HG03342 (cell line): ENCODE data around the gene HINFP.
"Not testable (repeated sequence)": the region's sequence is repeated elsewhere in the genome, so short reads cannot be mapped to it uniquely, and the experiment has no call there.

Source experiments
- ATAC-seq: cut with Tn5 transposase; IDR thresholded peaks from one replicate; pipeline ENCODE4 v1.9.1; 2021; ENCODE audit warnings: mild to moderate bottlenecking, moderate library complexity; ENCODE audit not compliant: unreplicated experiment

The HINFP gene

DNA sequence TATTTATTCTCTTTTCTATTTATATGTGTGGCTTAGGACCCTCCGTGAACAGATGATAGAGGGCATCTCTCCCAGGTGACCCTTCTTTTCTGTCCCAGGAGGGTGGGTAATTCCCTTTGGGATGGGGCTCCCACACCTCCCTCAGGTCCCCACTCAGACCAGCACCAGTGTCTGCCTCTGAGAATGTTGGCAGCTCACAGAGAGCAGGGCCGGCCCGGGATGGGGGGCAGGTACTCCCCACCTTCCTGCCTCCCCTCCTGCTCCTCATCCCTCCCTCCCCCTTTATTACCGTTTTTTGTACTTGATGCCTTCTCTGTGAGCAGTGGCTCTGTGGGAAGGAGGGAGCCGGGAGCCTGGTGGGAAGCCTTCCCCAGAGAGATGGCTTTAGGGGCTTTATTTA, 4.8 kb upstream of the HINFP start:
- no peak for ATAC-seq

DNA sequence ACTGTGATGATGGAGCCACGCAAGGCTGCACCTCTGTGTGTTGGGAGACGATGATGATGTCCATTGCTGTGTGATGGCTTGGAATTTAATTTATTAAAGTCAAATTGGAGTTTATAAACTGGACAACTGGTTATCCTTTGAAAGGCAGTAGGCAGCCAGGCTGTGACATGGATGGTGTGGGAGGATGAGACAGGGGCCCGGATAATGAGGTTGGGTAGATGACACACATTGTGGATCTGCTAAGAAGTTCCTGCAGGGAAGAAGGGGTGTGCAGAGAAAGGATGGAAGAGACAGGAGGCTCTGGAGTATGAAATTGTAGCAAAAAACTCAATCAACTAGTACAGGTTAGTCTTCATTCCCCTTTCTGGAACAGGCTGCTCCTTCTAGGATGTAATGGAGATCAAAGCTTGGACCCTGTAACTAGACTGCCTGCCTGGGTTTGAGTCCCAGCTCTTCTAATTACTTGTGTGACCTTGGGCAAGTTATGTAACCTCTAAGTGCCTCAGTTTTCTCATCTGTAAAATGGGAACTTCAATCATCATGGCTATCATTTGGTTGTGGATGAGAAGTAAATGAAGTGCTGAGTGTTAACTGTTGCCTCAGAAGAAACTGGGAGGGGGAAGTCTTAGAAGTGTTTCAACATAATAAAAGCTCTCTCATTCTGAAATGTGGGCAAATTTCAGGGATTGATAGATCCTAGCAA, 4.2 kb upstream of the HINFP start:
- no peak for ATAC-seq

GRCh38 chr11:119118227-119118626, 3.2 kb upstream of the HINFP start:
- no peak for ATAC-seq

- ATAC-seq = no peak
These were observed 2.4 kb upstream of the HINFP start for GRCh38 chr11:119118946-119119345.

DNA sequence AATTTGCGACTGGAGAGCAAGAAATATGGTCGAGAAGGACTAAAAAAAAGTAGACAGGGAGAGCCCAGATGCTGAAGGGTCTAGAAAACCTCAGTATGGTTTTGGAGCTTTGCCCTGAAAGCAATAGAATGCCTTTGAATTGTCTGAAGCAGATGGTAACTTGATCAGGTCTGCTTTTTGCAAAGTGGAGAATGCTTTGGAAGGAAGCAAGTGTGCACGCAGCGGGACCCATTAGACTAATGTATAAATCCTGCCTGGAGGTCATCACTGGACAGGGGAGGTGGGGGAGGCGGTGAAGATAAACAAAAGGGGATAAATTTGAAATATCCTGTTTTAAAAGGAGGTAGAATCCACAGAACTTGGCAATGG, 757 bp upstream of the HINFP start:
- ATAC-seq = no peak

DNA sequence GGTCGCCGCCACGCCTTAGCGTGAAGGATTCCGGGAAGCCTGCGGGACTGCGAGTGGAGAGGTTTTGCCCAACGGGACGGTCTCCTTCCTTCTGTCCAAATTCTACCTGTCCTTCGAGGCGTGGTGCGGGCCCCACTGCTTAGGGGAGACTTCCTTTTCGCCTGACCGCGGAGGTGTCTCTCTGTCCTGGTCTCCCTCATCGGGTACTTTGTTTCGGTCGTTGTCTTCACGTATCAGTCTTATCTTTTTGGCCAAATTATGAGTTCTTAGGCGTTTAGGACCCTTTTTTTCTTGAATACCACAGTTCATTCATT, 388 bp downstream of the HINFP start:
- no peak for ATAC-seq

DNA sequence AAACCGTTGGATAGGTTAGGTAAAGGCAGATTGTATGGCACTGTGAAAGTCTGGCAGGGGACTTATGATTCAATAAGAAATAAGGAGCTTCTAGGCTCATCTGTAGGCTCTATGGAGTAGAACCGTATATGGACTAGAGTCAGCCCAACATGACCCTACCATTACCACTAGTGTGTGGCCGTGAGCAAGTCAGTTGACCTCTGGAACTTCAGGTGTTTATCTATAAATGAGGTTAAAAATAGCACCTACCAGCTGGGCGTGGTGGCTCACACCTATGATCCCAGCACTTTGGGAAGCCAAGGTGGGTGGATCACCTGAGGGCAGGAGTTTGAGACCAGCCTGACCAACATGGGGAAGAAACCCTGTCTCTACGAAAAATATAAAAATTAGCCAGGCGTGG, 4.4 kb downstream of the HINFP start:
- ATAC-seq = no peak

DNA sequence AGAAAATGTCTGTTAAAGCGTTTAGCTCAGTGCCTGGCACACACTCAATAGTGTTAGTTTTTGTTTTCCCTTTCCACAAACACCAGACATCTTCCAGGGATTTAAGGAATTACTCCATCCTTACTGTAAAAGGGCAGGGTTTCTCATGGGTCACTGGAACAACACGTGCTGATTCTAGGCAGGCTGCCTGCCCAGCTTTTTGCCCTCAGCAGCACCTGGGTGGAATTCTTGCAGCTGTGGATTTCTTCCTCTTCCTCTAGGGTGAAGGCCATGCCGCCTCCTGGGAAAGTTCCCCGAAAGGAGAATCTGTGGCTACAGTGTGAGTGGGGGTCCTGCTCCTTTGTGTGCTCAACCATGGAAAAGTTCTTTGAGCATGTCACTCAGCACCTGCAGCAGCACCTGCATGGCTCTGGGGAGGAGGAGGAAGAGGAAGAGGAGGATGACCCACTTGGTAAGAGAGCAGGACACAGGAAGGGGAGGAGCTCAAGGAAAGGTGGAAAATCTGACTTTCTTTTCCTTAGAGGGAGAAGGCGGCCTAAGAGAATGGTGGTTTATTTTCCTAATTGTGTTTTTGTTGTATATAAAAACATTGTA, 5.4 kb downstream of the HINFP start:
- no peak for ATAC-seq

- no peak for ATAC-seq
These were observed 9.3 kb downstream of the HINFP start for GRCh38 chr11:119130662-119131061.

DNA sequence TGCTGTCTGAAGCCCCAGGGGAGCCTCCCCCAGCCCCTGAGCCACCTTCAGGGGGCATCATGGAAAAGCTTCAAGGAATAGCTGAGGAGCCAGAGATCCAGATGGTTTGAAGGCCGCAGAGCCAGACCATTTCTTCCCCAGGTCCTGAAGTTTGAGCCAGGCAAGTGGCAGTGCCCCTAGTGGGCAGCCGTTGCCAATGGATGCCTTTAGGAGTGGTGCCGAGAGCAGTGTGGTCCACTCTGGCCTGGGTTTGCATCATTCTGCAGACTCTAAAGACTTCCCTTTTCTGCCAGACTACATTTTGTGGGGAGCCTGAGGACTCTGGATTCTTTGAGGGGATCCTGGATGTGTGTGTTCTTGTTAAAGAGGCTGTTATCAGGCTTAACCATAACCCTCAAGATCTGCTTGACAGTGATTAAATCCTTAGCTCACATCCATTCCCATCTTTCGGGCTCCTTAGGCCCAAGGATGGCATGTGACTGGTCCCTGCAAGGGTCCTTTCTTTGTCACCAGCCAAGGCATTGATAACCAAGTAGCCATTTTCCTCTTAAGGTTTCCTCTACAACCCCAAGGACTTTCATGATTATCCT, 13.1 kb downstream of the HINFP start:
- no peak for ATAC-seq

- ATAC-seq = not testable (repeated sequence)
These were observed 17.9 kb downstream of the HINFP start for GRCh38 chr11:119139276-119139675.

GRCh38 chr11:119144825-119145486, 23.6 kb downstream of the HINFP start:
- ATAC-seq = peak; percentile 61

GRCh38 chr11:119145551-119145950, 24.2 kb downstream of the HINFP start:
- no peak for ATAC-seq

- ATAC-seq = no peak
These were observed 26.4 kb downstream of the HINFP start for GRCh38 chr11:119147604-119148333.

DNA sequence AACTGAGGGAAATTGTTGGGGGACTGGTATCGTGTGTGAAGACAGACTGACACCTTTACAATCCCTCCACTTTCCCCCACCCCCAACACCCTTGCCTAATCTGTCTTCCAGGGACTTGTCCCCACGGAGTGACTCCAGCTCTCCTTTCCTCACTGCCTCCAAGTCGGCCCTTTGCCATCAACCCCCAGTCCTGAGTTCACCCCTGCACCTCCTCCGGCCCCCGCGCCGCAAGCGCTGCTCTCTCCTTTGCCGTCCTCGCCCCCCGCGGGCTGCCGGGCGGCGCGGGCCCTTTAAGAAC, 27.3 kb downstream of the HINFP start:
- no peak for ATAC-seq

GRCh38 chr11:119149018-119149785, 27.8 kb downstream of the HINFP start, which contains the start of gene ABCG4:
TSS of gene ABCG4 (plus strand) at chr11:119149052. CDS start at chr11:119149966, 914 bp downstream.
- no peak for ATAC-seq

- no peak for ATAC-seq
These were observed 28.5 kb downstream of the HINFP start for GRCh38 chr11:119149786-119150275.

DNA sequence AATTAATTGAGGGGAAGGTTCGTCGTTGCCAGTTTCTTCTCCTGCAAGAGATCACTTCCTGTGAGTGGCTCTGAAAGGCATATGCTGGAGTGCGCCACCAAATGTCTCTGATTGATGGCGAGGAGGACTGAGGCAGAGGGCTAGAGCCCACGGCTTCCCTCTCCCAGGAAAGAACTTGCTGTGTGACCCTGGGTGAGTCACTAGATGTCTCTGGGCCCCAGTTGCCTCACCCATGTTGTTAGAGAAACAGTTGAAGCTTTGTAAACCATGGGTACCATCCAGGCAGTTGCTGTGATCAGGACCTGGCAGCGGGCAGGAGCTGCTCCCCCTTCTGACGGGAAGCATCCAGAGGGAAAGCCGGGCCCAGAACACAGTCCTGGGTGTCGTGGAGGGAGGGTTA, 30.7 kb downstream of the HINFP start:
- ATAC-seq = no peak

- no peak for ATAC-seq
These were observed 31.2 kb downstream of the HINFP start for GRCh38 chr11:119152604-119153003.

DNA sequence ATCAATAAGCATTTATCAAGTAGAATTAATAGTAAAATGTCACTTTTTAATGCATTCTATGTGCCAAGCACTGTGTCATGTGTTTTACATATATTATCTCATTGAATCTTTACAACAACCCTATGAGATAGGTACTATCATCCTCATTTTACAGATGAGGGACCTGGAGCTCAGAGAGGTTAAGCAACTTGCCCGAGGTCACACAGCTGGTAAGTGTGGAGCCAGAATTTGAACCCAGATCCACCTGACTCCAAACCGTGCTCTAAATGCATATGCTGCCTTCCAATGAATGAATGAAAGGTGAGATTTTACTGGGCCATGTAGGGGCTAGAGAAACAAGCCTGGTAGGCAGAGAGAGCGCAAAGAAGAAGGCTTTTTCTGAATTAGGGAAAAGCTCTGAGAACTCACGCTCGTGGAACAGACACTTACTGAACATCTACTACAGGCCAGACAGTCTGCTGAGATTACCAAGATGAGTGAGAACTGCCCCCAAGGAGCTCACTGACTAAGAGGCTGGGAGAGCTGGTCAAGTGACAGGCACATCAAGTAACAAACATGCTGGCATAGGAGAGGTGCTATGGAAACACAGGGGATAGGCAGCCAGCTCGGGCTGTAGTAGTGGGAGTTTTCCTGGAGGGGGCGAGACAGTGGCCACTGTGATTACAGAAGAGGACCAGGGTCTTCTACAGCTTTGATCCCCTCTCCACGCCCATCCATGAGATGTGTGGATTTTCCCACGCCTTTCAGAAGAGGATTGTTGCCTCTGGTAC, 31.9 kb downstream of the HINFP start:
- ATAC-seq = no peak
